Measurements from ENCODE around the gene CD99L2. TPM values are rescaled to one million over a fixed set of nuclear protein-coding genes. Genes with fewer than 3 reads are reported as not detected.

Gene CD99L2
- total RNA-seq, 2 donors from 2014 or later: 22.1 to 28.7 TPM

- 83 to 100% methylated on average over 3 of the region's 3 CpGs for WGBS, 2 donors
- no peak for TF ChIP-seq POLR2A (IDR thresholded peaks at IDR 0.05)
- no peak for TF ChIP-seq CTCF (IDR thresholded peaks at IDR 0.05)
Measured at GRCh38 chrX:150864127-150864526, 34.3 kb downstream of the CD99L2 start.

GRCh38 chrX:150863191-150863590 is 35.3 kb downstream of the CD99L2 start:
- Histone ChIP-seq H3K36me3 (replicated peaks in 1 of 2; ENCODE audit: insufficient read depth in 1 of 2, low read depth in 2 of 2) (no peaks in the 10 kb centered on the region), H3K4me3 (no peak overlapping the region), H3K9me3 (no peaks in the 10 kb centered on the region), H3K27me3 (no peaks in the 10 kb centered on the region), H3K27ac (no peak overlapping the region), H3K4me1 (no peaks in the 10 kb centered on the region)
- intact Hi-C loops (cut with DNase I): no loop called here
- no peak for ATAC-seq
- TF ChIP-seq CTCF (IDR thresholded peaks at IDR 0.05): no peak
- no peak for TF ChIP-seq POLR2A (IDR thresholded peaks at IDR 0.05)
- no peak for DNase-seq

More at GRCh38 chrX:150864127-150864526, 34.3 kb downstream of the CD99L2 start:
- no peaks in the 10 kb centered on the region for H3K9me3 ChIP-seq
- no peak overlapping the region for H3K27ac ChIP-seq
- H3K27me3 ChIP-seq: no peaks in the 10 kb centered on the region
- H3K4me3 ChIP-seq: no peak overlapping the region
- no peaks in the 10 kb centered on the region for H3K36me3 ChIP-seq (replicated peaks in 1 of 2; ENCODE audit: insufficient read depth in 1 of 2, low read depth in 2 of 2)
- H3K4me1 ChIP-seq: no peaks in the 10 kb centered on the region
- intact Hi-C loops (cut with DNase I): no loop called here
- no peak for ATAC-seq
- DNase-seq: no peak

DNA sequence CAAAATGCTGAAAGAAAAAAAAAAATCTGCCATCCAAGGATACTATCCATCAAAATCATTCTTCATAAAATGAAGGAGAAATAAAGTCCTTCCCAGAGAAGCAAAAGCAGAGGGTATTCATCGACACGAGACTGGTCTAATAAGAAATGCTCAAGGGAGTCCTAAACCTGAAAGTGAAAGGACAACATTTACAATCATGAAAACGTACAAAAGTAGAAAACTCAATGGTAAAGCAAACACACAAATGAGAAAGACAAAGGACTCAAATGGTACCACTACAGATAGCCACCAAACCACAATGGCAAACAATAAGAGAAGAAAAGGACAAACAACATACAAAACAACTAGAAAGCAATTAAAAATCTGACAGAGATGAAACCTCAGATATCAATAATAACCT is 41.0 kb downstream of the CD99L2 start:
- no peak overlapping the region for H3K27ac ChIP-seq
- peaks cover 8% of the 10 kb centered on the region for H3K4me1 ChIP-seq
- intact Hi-C loops (cut with DNase I): no loop called here
- no peaks in the 10 kb centered on the region for H3K36me3 ChIP-seq (replicated peaks in 1 of 2; ENCODE audit: insufficient read depth in 1 of 2, low read depth in 2 of 2)
- WGBS, 2 donors: 94 to 96% methylated on average over 3 of the region's 3 CpGs
- no peak for TF ChIP-seq CTCF (IDR thresholded peaks at IDR 0.05)
- no peak for TF ChIP-seq POLR2A (IDR thresholded peaks at IDR 0.05)
- no peaks in the 10 kb centered on the region for H3K27me3 ChIP-seq
- no peak for ATAC-seq
- no peaks in the 10 kb centered on the region for H3K9me3 ChIP-seq
- DNase-seq: no peak
- H3K4me3 ChIP-seq: no peak overlapping the region

DNA sequence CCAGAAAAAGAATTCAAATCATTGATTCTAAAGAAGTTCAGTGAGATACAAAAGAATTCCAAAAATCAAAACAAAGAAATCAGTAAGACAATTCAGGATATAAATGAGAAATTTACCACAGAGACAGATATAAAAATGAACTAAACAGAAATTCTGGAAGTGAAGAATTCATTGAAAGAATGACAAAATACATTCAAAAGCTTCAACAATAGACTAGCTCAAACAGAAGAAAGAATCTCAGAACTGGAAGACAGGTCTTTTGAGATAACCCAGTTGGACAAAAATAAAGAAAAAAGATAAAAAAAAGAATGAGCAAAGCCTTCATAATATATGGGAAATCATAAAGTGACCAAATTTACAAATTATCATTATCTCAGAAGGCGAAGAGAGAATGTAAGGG is 41.7 kb downstream of the CD99L2 start:
- Histone ChIP-seq H3K4me1 (peaks cover 8% of the 10 kb centered on the region), H3K4me3 (no peak overlapping the region), H3K36me3 (replicated peaks in 1 of 2; ENCODE audit: insufficient read depth in 1 of 2, low read depth in 2 of 2) (no peaks in the 10 kb centered on the region), H3K9me3 (no peaks in the 10 kb centered on the region), H3K27me3 (no peaks in the 10 kb centered on the region), H3K27ac (no peak overlapping the region)
- ATAC-seq (no peak), DNase-seq (no peak)
- TF ChIP-seq CTCF (IDR thresholded peaks at IDR 0.05) (no peak), POLR2A (IDR thresholded peaks at IDR 0.05) (no peak)
- 90 to 100% methylated on average over 1 of the region's 1 CpG for WGBS, 2 donors
- intact Hi-C loops (cut with DNase I): no loop called here

- ATAC-seq (no peak), DNase-seq (no peak)
- no peak overlapping the region for H3K27ac ChIP-seq
- intact Hi-C loops (cut with DNase I): no loop called here
- 90 to 92% methylated on average over 3 of the region's 3 CpGs for WGBS, 2 donors
- TF ChIP-seq CTCF (IDR thresholded peaks at IDR 0.05) (no peak), POLR2A (IDR thresholded peaks at IDR 0.05) (no peak)
- H3K4me1 ChIP-seq: peaks cover 8% of the 10 kb centered on the region
- no peaks in the 10 kb centered on the region for H3K36me3 ChIP-seq (replicated peaks in 1 of 2; ENCODE audit: insufficient read depth in 1 of 2, low read depth in 2 of 2)
- no peaks in the 10 kb centered on the region for H3K9me3 ChIP-seq
- H3K4me3 ChIP-seq: no peak overlapping the region
- H3K27me3 ChIP-seq: no peaks in the 10 kb centered on the region
Measured at GRCh38 chrX:150856101-150856500, 42.4 kb downstream of the CD99L2 start.
